ENCODE data around the gene SNRNP25.

The SNRNP25 gene

DNA sequence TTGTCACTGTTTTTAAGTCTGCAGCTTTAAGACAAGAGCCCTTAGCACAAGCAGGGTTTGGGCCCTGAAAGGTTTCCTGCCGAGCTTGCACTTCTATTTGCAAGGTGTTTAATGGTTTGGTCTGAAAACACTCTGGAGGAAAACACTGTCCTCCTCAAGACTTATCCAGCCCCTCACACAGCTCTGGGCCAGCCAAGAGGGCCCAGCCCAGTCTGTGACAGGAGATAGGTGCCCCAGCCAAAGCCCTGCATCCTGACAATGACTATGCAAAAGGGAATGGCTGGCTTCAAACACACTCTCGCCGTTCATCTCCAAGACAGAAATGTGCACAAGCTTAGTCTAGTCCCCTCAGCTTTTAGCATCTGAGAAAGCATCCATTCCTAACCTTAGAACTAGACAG, 51.3 kb downstream of the SNRNP25 start:
- no peak for DNase-seq

DNA sequence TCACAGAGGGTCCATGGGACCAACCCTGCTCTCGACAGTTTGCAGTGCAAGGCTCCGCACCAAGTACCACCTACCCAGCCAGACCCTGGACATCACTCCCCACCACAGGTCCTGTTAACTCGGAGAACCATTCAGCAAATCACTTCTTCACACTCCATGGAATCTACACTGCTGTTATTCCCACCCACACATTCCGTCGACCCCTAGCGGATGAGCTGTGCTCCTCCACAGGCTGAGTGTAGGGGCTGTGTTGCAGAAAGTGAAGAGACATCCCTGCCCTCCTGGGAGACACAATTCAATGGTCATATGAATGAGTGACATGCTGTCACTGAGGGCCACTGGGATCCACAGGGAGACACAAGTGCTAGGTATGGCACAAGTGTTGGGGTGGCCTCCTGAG, 51.9 kb downstream of the SNRNP25 start:
- DNase-seq, result no peak

DNA sequence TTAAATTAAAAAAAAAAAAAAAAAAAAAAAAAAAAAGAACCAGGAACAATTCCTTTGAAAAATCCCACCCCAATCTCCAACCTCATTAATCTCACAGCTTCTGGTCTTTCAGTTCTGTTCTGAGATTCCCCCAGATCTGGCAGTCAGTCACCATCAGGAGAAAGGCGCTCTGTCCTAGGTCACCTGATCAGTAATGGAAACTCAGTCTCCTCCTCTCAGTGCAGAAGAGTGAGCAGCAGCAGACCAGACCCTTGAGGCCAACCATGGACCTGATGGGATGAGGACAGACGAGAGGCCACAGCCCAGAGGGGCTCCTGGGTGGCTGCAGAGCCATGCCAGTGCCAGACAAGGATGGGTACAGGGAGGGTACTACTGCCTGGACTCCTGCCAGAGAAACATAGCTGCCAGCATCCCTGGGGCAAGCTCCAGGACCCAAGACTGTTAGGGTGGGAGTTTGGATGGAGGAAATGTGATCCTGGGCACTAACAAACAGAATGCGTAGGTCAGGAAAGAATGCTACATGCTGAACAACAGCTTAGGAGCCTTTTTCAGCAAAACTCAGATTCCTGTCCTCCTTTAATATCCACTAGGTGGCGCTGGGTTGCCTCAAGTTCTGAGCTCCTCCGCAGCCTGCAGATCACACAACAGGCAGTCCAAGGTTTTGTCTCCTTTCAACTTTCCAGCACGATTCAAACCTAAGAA, 53.1 kb downstream of the SNRNP25 start:
- peak; percentile 82 for DNase-seq
